Nephron progenitor cell (in vitro differentiated cells): Measurements from ENCODE around the gene SP140L.

Experiments
- DNase-seq: peaks from one replicate; pipeline ENCODE4 v3.0.0; 2021
- H3K27ac Mint-ChIP-seq: 2 replicates; pipeline ENCODE4 v1.8.0; 2021; ENCODE audit warnings: mild to moderate bottlenecking, moderate library complexity, mixed read lengths
- H3K27me3 Mint-ChIP-seq: 2 replicates; pipeline ENCODE4 v1.8.0; 2021; ENCODE audit warnings: mild to moderate bottlenecking, low read depth, mixed read lengths; ENCODE audit not compliant: poor library complexity
- H3K36me3 Mint-ChIP-seq: 2 replicates; pipeline ENCODE4 v1.8.0; 2021; ENCODE audit warnings: low read depth, mixed read lengths
- H3K4me1 Mint-ChIP-seq: 2 replicates; pipeline ENCODE4 v1.8.0; 2021; ENCODE audit warnings: mixed read lengths
- H3K4me3 Mint-ChIP-seq: 2 replicates; pipeline ENCODE4 v1.8.0; 2021; ENCODE audit warnings: mild to moderate bottlenecking, moderate library complexity, mixed read lengths
- H3K9me3 Mint-ChIP-seq: 2 replicates; pipeline ENCODE4 v1.8.0; 2021; ENCODE audit warnings: mild to moderate bottlenecking, moderate library complexity, mixed read lengths
- CTCF ChIP-seq: fragments of 200-600 bp; sonication (generic); IDR thresholded peaks from 2 replicates; pipeline ENCODE4 v1.5.0; 2021; ENCODE audit warnings: antibody characterized with exemption

SP140L gene

GRCh38 chr2:230453006-230453405 is 126.0 kb downstream of the SP140L start:
- H3K4me1 Mint-ChIP-seq: no peaks in the 10 kb centered on the region
- no peak overlapping the region for H3K27ac Mint-ChIP-seq
- no peaks in the 10 kb centered on the region for H3K36me3 Mint-ChIP-seq
- H3K27me3 Mint-ChIP-seq: peaks cover 3% of the 10 kb centered on the region
- DNase-seq: no peak
- no peak for TF ChIP-seq CTCF
- H3K4me3 Mint-ChIP-seq: no peak overlapping the region
- H3K9me3 Mint-ChIP-seq: peaks cover 9% of the 10 kb centered on the region
